HFFc6 (cell line): Measurements from ENCODE around the gene GNAT1. TPM values are rescaled to one million over a fixed set of nuclear protein-coding genes. Genes with fewer than 3 reads are reported as not detected.

Experiments
- DNase-seq: peaks from one replicate; pipeline ENCODE4 v3.0.0-alpha.2; 2018
- H3K27ac Mint-ChIP-seq: 2 replicates; pipeline ENCODE4 v1.8.0; 2020; ENCODE audit warnings: mild to moderate bottlenecking, mixed read lengths
- H3K27me3 Mint-ChIP-seq: 2 replicates; pipeline ENCODE4 v1.8.0; 2021; ENCODE audit warnings: mild to moderate bottlenecking, moderate library complexity, mixed read lengths; ENCODE audit not compliant: insufficient read depth
- H3K36me3 Mint-ChIP-seq: 2 replicates; pipeline ENCODE4 v1.8.0; 2021; ENCODE audit warnings: low read depth, mixed read lengths
- H3K4me1 Mint-ChIP-seq: 2 replicates; pipeline ENCODE4 v1.8.0; 2020; ENCODE audit warnings: low read depth, mixed read lengths
- H3K4me3 Mint-ChIP-seq: 2 replicates; pipeline ENCODE4 v1.8.0; 2020; ENCODE audit warnings: mild to moderate bottlenecking, moderate library complexity, mixed read lengths
- H3K9me3 Mint-ChIP-seq: 2 replicates; pipeline ENCODE4 v1.8.0; 2020; ENCODE audit warnings: mild to moderate bottlenecking, mixed read lengths
- total RNA-seq, 6 experiments: library from RNA; stranded (reverse); fragmentation: NEBNext Ultra II Directional; extraction: Animal tissue kit (Norgen Biotek cat#: 25700); gene quantifications; 2 replicates in 1 of 6; 3 replicates in 5 of 6; pipeline ENCODE4 v1.2.3, GENCODE V29; 2021
- TF ChIP-seq, protein P1 (sequence below): fragments of 200-600 bp; sonication (generic); IDR thresholded peaks from 2 replicates; pipeline ENCODE4 v1.5.0; 2021; ENCODE audit warnings: antibody characterized with exemption, mild to moderate bottlenecking

The GNAT1 gene
- total RNA-seq, 6 experiments from 2014 or later = not detected

- H3K9me3 Mint-ChIP-seq = no peaks in the 10 kb centered on the region
- no peaks in the 10 kb centered on the region for H3K36me3 Mint-ChIP-seq
- peaks cover 6% of the 10 kb centered on the region for H3K4me1 Mint-ChIP-seq
- H3K27ac Mint-ChIP-seq = no peak overlapping the region
- TF ChIP-seq, protein P1, sequence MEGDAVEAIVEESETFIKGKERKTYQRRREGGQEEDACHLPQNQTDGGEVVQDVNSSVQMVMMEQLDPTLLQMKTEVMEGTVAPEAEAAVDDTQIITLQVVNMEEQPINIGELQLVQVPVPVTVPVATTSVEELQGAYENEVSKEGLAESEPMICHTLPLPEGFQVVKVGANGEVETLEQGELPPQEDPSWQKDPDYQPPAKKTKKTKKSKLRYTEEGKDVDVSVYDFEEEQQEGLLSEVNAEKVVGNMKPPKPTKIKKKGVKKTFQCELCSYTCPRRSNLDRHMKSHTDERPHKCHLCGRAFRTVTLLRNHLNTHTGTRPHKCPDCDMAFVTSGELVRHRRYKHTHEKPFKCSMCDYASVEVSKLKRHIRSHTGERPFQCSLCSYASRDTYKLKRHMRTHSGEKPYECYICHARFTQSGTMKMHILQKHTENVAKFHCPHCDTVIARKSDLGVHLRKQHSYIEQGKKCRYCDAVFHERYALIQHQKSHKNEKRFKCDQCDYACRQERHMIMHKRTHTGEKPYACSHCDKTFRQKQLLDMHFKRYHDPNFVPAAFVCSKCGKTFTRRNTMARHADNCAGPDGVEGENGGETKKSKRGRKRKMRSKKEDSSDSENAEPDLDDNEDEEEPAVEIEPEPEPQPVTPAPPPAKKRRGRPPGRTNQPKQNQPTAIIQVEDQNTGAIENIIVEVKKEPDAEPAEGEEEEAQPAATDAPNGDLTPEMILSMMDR = no peak
- H3K4me3 Mint-ChIP-seq = no peak overlapping the region
- DNase-seq = no peak
- H3K27me3 Mint-ChIP-seq = no peaks in the 10 kb centered on the region; the same call in 1 of the 2 replicates
These were observed 8.8 kb upstream of the GNAT1 start for GRCh38 chr3:50182533-50183099.

GRCh38 chr3:50183755-50184154 lies 7.7 kb upstream of the GNAT1 start:
- Mint-ChIP-seq H3K36me3 (no peaks in the 10 kb centered on the region), H3K9me3 (no peaks in the 10 kb centered on the region), H3K4me3 (no peak overlapping the region), H3K4me1 (peaks cover 6% of the 10 kb centered on the region), H3K27me3 (no peaks in the 10 kb centered on the region; the same call in 1 of the 2 replicates), H3K27ac (no peak overlapping the region; the same call in 1 of the 2 replicates)
- no peak for DNase-seq
- TF ChIP-seq, protein P1 = no peak

GRCh38 chr3:50184242-50184978 lies 7.0 kb upstream of the GNAT1 start:
- TF ChIP-seq, protein P1 = no peak
- Mint-ChIP-seq H3K27me3 (no peaks in the 10 kb centered on the region; the same call in 1 of the 2 replicates), H3K4me1 (peaks cover 5% of the 10 kb centered on the region), H3K9me3 (no peaks in the 10 kb centered on the region), H3K4me3 (no peak overlapping the region), H3K27ac (no peak overlapping the region), H3K36me3 (no peaks in the 10 kb centered on the region)
- DNase-seq = no peak

GRCh38 chr3:50185230-50185629 lies 6.2 kb upstream of the GNAT1 start:
- TF ChIP-seq, protein P1 = no peak
- Mint-ChIP-seq H3K36me3 (no peaks in the 10 kb centered on the region), H3K4me1 (no peaks in the 10 kb centered on the region), H3K27ac (no peak overlapping the region), H3K27me3 (no peaks in the 10 kb centered on the region; the same call in 1 of the 2 replicates), H3K9me3 (no peaks in the 10 kb centered on the region), H3K4me3 (no peak overlapping the region)
- no peak for DNase-seq

DNA sequence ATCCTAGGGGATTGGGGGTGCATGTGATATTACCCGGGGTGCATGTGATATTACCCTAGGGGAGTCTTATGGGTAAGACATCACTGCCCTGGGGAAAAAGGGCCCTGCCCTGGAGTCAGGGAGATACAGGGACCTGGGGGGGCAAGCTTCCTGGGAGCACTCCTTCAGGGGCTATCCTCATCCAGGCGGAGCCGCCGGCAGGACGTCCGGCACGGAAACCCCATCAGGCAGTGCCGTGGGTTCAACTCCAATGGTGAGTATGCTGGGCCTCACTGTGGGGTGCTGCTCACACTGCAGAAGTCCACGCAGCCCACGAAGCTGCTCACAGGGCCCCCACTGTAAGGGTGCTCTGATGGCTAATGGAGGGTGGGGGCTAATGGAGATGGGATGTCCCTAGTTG lies 5.3 kb upstream of the GNAT1 start:
- TF ChIP-seq, protein P1 = no peak
- Mint-ChIP-seq H3K36me3 (no peaks in the 10 kb centered on the region), H3K27me3 (no peaks in the 10 kb centered on the region; the same call in 1 of the 2 replicates), H3K9me3 (no peaks in the 10 kb centered on the region), H3K4me1 (no peaks in the 10 kb centered on the region), H3K4me3 (no peak overlapping the region), H3K27ac (no peak overlapping the region)
- no peak for DNase-seq
